Fibroblast of mammary gland (primary cell): ENCODE results near the gene CABCOCO1.
A peak's percentile ranks its signal among the peaks of the same experiment; 100 is the strongest.
"Not testable (repeated sequence)": the region's sequence is repeated elsewhere in the genome, so short reads cannot be mapped to it uniquely, and the experiment has no call there.

Experiments
- DNase-seq: peaks from one replicate; pipeline ENCODE4 v3.0.0-alpha.2; 2010; ENCODE audit warnings: low read depth
- H3K4me3 ChIP-seq: 2 replicates; pipeline ENCODE4 v1.5.1; 2011; ENCODE audit warnings: low read depth, mild to moderate bottlenecking, low read length, moderate library complexity; ENCODE audit not compliant: control insufficient read depth
- TF ChIP-seq, protein P1 (sequence below): conservative IDR thresholded peaks from 2 replicates; pipeline ENCODE4 v1.5.1; 2011; ENCODE audit warnings: low read depth, low read length, inconsistent platforms; ENCODE audit not compliant: control insufficient read depth, insufficient read depth

CABCOCO1 gene

DNA sequence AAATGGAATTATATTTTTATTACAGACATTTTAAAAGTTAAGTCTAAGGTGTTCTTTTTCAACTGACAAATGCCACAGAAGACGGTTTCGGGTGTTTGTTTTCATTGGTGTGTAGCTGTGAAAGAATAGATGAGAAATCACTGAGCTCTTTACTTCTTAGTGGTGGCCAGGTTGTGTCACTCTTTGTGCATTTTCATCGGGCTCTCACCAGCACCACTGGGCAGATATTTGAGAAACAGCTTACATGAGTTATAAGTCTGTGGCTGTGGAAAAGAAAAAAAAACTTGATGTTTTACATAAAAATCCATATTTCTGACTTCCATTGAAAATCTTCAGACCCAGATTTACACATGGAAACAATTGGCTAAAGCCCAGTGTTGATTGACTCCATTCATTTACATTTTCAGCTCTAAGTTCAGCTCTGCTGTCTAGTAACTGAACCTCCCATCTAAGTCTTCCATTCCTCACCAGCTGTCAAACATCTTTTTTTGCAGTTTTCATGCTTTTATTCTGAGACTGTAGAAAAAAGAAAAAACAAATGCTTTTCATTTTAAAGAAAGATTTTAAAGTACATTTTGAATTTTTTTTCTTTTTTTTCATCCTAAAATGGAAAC, 22.3 kb downstream of the CABCOCO1 start:
- H3K4me3 ChIP-seq: no peak overlapping the region
- TF ChIP-seq, protein P1, sequence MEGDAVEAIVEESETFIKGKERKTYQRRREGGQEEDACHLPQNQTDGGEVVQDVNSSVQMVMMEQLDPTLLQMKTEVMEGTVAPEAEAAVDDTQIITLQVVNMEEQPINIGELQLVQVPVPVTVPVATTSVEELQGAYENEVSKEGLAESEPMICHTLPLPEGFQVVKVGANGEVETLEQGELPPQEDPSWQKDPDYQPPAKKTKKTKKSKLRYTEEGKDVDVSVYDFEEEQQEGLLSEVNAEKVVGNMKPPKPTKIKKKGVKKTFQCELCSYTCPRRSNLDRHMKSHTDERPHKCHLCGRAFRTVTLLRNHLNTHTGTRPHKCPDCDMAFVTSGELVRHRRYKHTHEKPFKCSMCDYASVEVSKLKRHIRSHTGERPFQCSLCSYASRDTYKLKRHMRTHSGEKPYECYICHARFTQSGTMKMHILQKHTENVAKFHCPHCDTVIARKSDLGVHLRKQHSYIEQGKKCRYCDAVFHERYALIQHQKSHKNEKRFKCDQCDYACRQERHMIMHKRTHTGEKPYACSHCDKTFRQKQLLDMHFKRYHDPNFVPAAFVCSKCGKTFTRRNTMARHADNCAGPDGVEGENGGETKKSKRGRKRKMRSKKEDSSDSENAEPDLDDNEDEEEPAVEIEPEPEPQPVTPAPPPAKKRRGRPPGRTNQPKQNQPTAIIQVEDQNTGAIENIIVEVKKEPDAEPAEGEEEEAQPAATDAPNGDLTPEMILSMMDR: no peak
- no peak for DNase-seq

GRCh38 chr10:61688551-61689308, 26.0 kb downstream of the CABCOCO1 start:
- H3K4me3 ChIP-seq: no peak overlapping the region
- no peak for DNase-seq
- TF ChIP-seq, protein P1: no peak

DNA sequence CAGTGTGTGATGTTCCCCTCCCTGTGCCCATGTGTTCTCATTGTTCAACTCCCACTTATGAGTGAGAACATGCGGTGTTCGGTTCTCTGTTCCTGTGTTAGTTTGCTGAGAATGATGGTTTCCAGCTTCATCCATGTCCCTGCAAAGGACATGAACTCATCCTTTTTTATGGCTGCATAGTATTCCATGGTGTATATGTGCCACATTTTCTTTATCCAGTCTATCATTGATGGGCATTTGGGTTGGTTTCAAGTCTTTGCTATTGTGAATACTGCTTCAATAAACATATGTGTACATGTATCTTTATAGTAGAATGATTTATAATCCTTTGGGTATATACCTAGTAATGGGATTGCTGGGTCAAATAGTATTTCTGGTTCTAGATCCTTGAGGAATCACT, 28.9 kb downstream of the CABCOCO1 start:
- not testable (repeated sequence) for DNase-seq, H3K4me3 ChIP-seq

DNA sequence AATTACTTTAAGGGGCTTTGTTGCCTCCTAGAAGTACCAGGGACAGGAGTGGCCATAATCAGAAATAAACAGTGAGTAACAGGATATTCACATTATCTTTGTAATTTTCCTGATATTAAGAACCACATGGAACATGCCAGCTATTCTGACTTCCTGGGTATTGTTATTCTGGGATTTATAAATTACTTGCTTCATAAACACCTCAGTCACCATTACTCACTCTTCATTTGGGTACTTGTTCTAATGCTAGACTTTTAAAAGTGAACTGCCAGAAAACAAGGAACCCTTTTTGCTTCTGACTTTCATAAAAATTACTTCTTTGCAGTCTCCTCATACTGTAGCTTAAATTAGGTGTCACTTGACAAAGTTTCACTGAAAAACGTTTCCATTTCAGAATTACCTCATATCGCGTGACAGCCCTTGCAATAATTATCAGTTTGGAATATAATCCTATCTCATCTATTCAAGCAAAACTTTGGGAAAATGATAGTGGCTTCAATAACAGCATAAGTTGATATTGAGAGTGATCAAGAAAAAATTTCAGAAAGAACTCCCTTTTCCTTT, 29.8 kb downstream of the CABCOCO1 start:
- H3K4me3 ChIP-seq: no peak overlapping the region
- TF ChIP-seq, protein P1: no peak
- DNase-seq: no peak

GRCh38 chr10:61698968-61699655, 36.4 kb downstream of the CABCOCO1 start:
- TF ChIP-seq, protein P1: no peak
- no peak overlapping the region for H3K4me3 ChIP-seq
- DNase-seq: no peak

- H3K4me3 ChIP-seq: no peak overlapping the region
- DNase-seq: no peak
- TF ChIP-seq, protein P1: peak; percentile 10
These were observed 38.5 kb downstream of the CABCOCO1 start for GRCh38 chr10:61701055-61701705.
